Mesenchymal stem cell (in vitro differentiated cells and primary cell): ENCODE measurements around the gene FAM83B.
A peak's percentile ranks its signal among the peaks of the same experiment; 100 is the strongest.

ENCODE experiments used
- DNase-seq: peaks from one replicate; pipeline ENCODE4 v3.0.0-alpha.2; 2013
- H2AFZ ChIP-seq: one replicate; pipeline ENCODE4 v1.6.1; 2013; ENCODE audit warnings: low read depth, mild to moderate bottlenecking, control low read depth, inconsistent platforms, low read length, moderate library complexity
- H2AK5ac ChIP-seq: 2 replicates; pipeline ENCODE4 v1.6.1; 2013; ENCODE audit warnings: low read length, moderate library complexity, mild to moderate bottlenecking, inconsistent platforms; ENCODE audit not compliant: severe bottlenecking
- H2BK120ac ChIP-seq: one replicate; pipeline ENCODE4 v1.6.1; 2013; ENCODE audit warnings: low read depth, mild to moderate bottlenecking, inconsistent platforms, low read length, moderate library complexity
- H2BK12ac ChIP-seq, 2 experiments: one replicate each; pipeline ENCODE4 v1.6.1; 2013; ENCODE audit warnings: inconsistent platforms in 2 of 2, low read length in 2 of 2, mild to moderate bottlenecking in 2 of 2, moderate library complexity in 2 of 2, control low read depth in 1 of 2
- H2BK15ac ChIP-seq: one replicate; pipeline ENCODE4 v1.6.1; 2013; ENCODE audit warnings: mild to moderate bottlenecking, low read depth, inconsistent platforms; ENCODE audit not compliant: poor library complexity, severe bottlenecking
- H2BK5ac ChIP-seq: 2 replicates; pipeline ENCODE4 v1.6.1; 2013; ENCODE audit warnings: low read depth, mild to moderate bottlenecking, low read length, control low read depth, inconsistent platforms; ENCODE audit not compliant: poor library complexity, severe bottlenecking
- H3K14ac ChIP-seq, 2 experiments: one replicate each; pipeline ENCODE4 v1.6.1; 2013; ENCODE audit warnings: inconsistent platforms in 2 of 2, low read length in 2 of 2, control low read depth in 1 of 2, mild to moderate bottlenecking in 1 of 2, moderate library complexity in 1 of 2
- H3K18ac ChIP-seq, 2 experiments: one replicate each; pipeline ENCODE4 v1.6.1; 2013; ENCODE audit warnings: inconsistent platforms in 2 of 2, low read length in 2 of 2, control low read depth in 1 of 2, low read depth in 1 of 2, mild to moderate bottlenecking in 1 of 2
- H3K23ac ChIP-seq, 2 experiments: one replicate each; pipeline ENCODE4 v1.6.1; 2013; ENCODE audit warnings: inconsistent platforms in 2 of 2, low read length in 2 of 2, mild to moderate bottlenecking in 2 of 2, moderate library complexity in 2 of 2, control low read depth in 1 of 2
- H3K27ac ChIP-seq: 2 replicates; pipeline ENCODE4 v1.5.1; 2013; ENCODE audit warnings: mild to moderate bottlenecking, moderate library complexity, low read length, control low read depth, inconsistent platforms; ENCODE audit not compliant: poor library complexity, severe bottlenecking
- H3K27me3 ChIP-seq, 2 experiments: 2 replicates each; pipeline versions ENCODE4 v1.6.1 to v1.7.0; 2013; ENCODE audit warnings: low read length in 2 of 2, mild to moderate bottlenecking in 2 of 2, moderate library complexity in 2 of 2, control low read depth in 1 of 2, inconsistent platforms in 1 of 2; ENCODE audit not compliant: control insufficient read depth in 1 of 2, insufficient read depth in 1 of 2
- H3K36me3 ChIP-seq, 2 experiments: 2 replicates each; pipeline versions ENCODE4 v1.6.1 to v1.7.0; 2013; ENCODE audit warnings: low read length in 2 of 2, control low read depth in 1 of 2, inconsistent platforms in 1 of 2, low read depth in 1 of 2, mild to moderate bottlenecking in 1 of 2; ENCODE audit not compliant: insufficient read depth in 2 of 2, control insufficient read depth in 1 of 2
- H3K4ac ChIP-seq, 2 experiments: one replicate each; pipeline ENCODE4 v1.6.1; 2013; ENCODE audit warnings: inconsistent platforms in 2 of 2, low read length in 2 of 2, mild to moderate bottlenecking in 2 of 2, moderate library complexity in 2 of 2, control low read depth in 1 of 2, low read depth in 1 of 2
- H3K4me1 ChIP-seq: 2 replicates; pipeline ENCODE4 v1.6.1; 2013; ENCODE audit warnings: low read depth, low read length, control low read depth; ENCODE audit not compliant: control insufficient read depth, insufficient read depth
- H3K4me2 ChIP-seq: 2 replicates; pipeline ENCODE4 v1.6.1; 2013; ENCODE audit warnings: low read length, mild to moderate bottlenecking, inconsistent platforms; ENCODE audit not compliant: poor library complexity, severe bottlenecking
- H3K4me3 ChIP-seq, 2 experiments: 2 replicates each; pipeline versions ENCODE4 v1.5.1 to v1.7.0; 2013; ENCODE audit warnings: low read length in 2 of 2, mild to moderate bottlenecking in 2 of 2, control low read depth in 1 of 2, low read depth in 1 of 2; ENCODE audit not compliant: insufficient read depth in 1 of 2
- H3K79me1 ChIP-seq: replicated peaks from 2 replicates; pipeline ENCODE4 v1.6.1; 2013; ENCODE audit warnings: mild to moderate bottlenecking, control low read depth, low read length, inconsistent platforms; ENCODE audit not compliant: poor library complexity, severe bottlenecking
- H3K9ac ChIP-seq: 2 replicates; pipeline ENCODE4 v1.7.0; 2013; ENCODE audit warnings: mild to moderate bottlenecking, low read length, moderate library complexity
- H3K9me3 ChIP-seq: 2 replicates; pipeline ENCODE4 v1.7.0; 2013; ENCODE audit warnings: mild to moderate bottlenecking, low read length; ENCODE audit not compliant: control insufficient read depth
- H4K8ac ChIP-seq: one replicate; pipeline ENCODE4 v1.6.1; 2013; ENCODE audit warnings: inconsistent platforms, mild to moderate bottlenecking, low read length, moderate library complexity
- H4K91ac ChIP-seq: one replicate; pipeline ENCODE4 v1.6.1; 2013; ENCODE audit warnings: mild to moderate bottlenecking, low read length, inconsistent platforms
- WGBS: methylation state at CpG from one replicate; pipeline ENCODE4 v1.1.7; 2013; ENCODE audit warnings: mixed read lengths; 5-methylcytosine and 5-hydroxymethylcytosine counted together

Gene FAM83B

DNA sequence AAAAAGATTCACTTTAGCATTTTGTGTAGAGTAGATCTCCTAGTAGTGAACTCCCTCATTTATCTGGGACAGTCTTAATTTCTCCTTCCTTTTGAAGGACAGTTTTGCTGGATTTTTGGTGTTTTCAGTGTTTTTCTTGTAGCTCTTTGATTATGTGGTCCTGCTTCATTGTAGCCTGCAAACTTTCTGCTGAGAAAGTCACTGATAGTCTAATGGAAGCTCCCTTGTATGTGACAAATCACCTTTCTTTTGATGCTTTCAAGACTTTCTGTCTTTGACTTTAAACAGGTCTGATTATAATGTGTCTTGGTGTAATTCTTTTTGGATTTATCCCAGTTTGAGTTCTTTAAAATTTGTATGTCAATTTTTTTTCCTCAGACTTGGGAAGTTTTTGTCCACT lies 86.1 kb downstream of the FAM83B start:
- Histone ChIP-seq H3K4me1 (no peaks in the 10 kb centered on the region), H2BK5ac (no peak overlapping the region), H2BK12ac (no peak overlapping the region), H3K9ac (no peak overlapping the region), H2BK120ac (no peak overlapping the region), H4K91ac (no peak overlapping the region), H4K8ac (no peak overlapping the region), H3K27ac (no peak overlapping the region), H3K23ac (no peak overlapping the region), H3K4me2 (no peak overlapping the region), H3K9me3 (peaks cover 23% of the 10 kb centered on the region), H2BK15ac (no peak overlapping the region), H3K4me3 (no peak overlapping the region), H3K79me1 (no peaks in the 10 kb centered on the region), H3K18ac (no peak overlapping the region), H2AFZ (no peak overlapping the region), H2AK5ac (no peak overlapping the region), H3K14ac (no peak overlapping the region), H3K4ac (no peak overlapping the region), H3K36me3 (no peaks in the 10 kb centered on the region), H3K27me3 (no peaks in the 10 kb centered on the region)
- no peak for DNase-seq

DNA sequence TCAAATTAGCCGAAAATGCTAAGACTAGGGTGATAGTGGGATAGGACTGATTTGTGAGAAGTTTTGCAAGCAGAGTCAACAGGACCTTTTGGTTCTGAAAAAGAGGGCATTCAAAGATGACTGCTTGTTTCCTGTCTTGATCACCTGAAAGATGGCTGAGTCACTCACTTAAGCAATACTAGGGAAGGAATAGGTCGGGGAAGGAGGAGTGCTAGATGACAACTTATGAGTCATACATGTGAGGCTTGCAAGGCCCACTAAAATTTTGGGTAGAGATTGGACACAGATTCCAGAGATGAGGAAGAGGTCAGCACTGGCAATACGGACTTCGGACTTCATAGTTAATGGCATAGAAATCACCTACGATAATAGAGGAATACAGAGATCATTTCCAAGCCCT lies 89.2 kb downstream of the FAM83B start:
- WGBS, result 76% methylated on average over 4 of the region's 5 CpGs
- Histone ChIP-seq H2BK15ac (no peak overlapping the region), H2BK5ac (no peak overlapping the region), H3K9me3 (peaks cover 23% of the 10 kb centered on the region), H3K79me1 (no peaks in the 10 kb centered on the region), H3K4me3 (no peak overlapping the region), H3K4me1 (no peaks in the 10 kb centered on the region), H4K91ac (no peak overlapping the region), H3K27me3 (no peaks in the 10 kb centered on the region), H3K4ac (no peak overlapping the region), H3K4me2 (no peak overlapping the region), H2AK5ac (no peak overlapping the region), H2AFZ (no peak overlapping the region), H3K23ac (no peak overlapping the region), H3K9ac (no peak overlapping the region), H3K27ac (no peak overlapping the region), H3K36me3 (no peaks in the 10 kb centered on the region), H4K8ac (no peak overlapping the region), H2BK12ac (no peak overlapping the region), H2BK120ac (no peak overlapping the region), H3K14ac (no peak overlapping the region), H3K18ac (no peak overlapping the region)
- DNase-seq, result peak; percentile 39

DNA sequence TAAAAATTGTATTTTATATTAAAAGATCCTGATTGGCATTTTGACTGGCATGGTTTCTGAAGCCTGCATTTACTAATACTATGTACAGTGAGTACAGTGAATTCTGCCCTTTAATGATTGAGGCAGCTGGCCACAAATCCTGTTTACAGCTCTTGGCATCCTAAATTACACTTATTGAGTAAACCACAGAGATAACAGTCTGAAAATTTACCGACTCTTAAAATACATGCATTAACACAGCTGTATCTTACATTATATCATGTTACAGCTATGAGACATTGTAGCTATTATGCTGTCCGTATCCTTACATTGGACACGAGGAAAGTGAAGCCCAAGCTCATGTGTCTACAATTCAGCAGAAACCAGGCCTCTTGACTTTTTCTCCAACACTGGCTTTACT lies 90.8 kb downstream of the FAM83B start:
- Histone ChIP-seq H3K4me3 (no peak overlapping the region), H3K18ac (no peak overlapping the region), H2BK15ac (no peak overlapping the region), H3K9me3 (peaks cover 18% of the 10 kb centered on the region), H4K91ac (no peak overlapping the region), H2AFZ (no peak overlapping the region), H3K79me1 (no peaks in the 10 kb centered on the region), H2AK5ac (no peak overlapping the region), H3K23ac (no peak overlapping the region), H3K27ac (no peak overlapping the region), H3K14ac (no peak overlapping the region), H3K4ac (no peak overlapping the region), H3K4me1 (no peaks in the 10 kb centered on the region), H2BK12ac (no peak overlapping the region), H3K9ac (no peak overlapping the region), H2BK120ac (no peak overlapping the region), H3K36me3 (no peaks in the 10 kb centered on the region), H2BK5ac (no peak overlapping the region), H3K27me3 (no peaks in the 10 kb centered on the region), H4K8ac (no peak overlapping the region), H3K4me2 (no peak overlapping the region)
- WGBS, result 68% methylated on average over 3 of the region's 3 CpGs
- no peak for DNase-seq

DNA sequence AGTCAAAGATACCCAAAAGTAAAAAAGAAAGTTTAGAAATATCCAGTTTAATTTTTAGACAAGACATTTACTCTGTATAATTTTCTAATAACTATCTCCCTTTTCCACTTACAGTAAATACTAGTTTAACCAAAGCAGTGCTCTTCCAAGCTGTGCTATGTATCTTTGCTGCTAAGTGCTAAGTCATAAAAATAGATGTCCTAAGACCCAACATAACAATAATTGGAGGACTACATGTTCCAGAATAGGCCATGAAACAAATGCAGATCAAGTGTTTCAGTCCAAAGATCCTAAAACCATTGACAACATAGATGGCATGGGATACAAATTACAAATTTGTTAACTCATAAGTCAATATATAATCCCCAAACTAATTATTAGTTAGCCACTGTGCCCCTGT lies 111.1 kb downstream of the FAM83B start:
- Histone ChIP-seq H3K4me2 (no peak overlapping the region), H3K36me3 (no peaks in the 10 kb centered on the region), H3K9me3 (peaks cover 10% of the 10 kb centered on the region), H4K91ac (no peak overlapping the region), H3K18ac (no peak overlapping the region), H3K27ac (no peak overlapping the region), H3K4me1 (no peaks in the 10 kb centered on the region), H3K79me1 (no peaks in the 10 kb centered on the region), H2BK5ac (no peak overlapping the region), H2BK120ac (no peak overlapping the region), H3K4me3 (no peak overlapping the region), H2BK12ac (no peak overlapping the region), H3K14ac (no peak overlapping the region), H4K8ac (no peak overlapping the region), H3K4ac (no peak overlapping the region), H2AFZ (no peak overlapping the region), H3K9ac (no peak overlapping the region), H2BK15ac (no peak overlapping the region), H2AK5ac (no peak overlapping the region), H3K27me3 (no peaks in the 10 kb centered on the region), H3K23ac (no peak overlapping the region)
- no peak for DNase-seq
